WERI-Rb-1 (cell line): ENCODE data around the gene WDR49.

Experiments
- DNase-seq: peaks from one replicate; pipeline ENCODE4 v3.0.0-alpha.2; 2020
- H3K27ac ChIP-seq: fragments of 250-450 bp; sonication (Bioruptor Pico); 2 replicates; pipeline ENCODE4 v1.5.1; 2020; ENCODE audit warnings: mild to moderate bottlenecking, moderate library complexity
- H3K27me3 ChIP-seq: fragments of 250-450 bp; sonication (Bioruptor Pico); 2 replicates; pipeline ENCODE4 v1.5.1; 2021; ENCODE audit warnings: mild to moderate bottlenecking, low read depth, moderate library complexity; ENCODE audit not compliant: insufficient read depth, severe bottlenecking
- H3K36me3 ChIP-seq: fragments of 250-450 bp; sonication (Bioruptor Pico); 2 replicates; pipeline ENCODE4 v1.5.1; 2020; ENCODE audit warnings: mild to moderate bottlenecking, moderate library complexity
- H3K4me3 ChIP-seq: 2 replicates; pipeline ENCODE4 v1.5.1; 2011; ENCODE audit warnings: low read depth, mild to moderate bottlenecking, control low read depth, low read length
- H3K9me3 ChIP-seq: fragments of 250-450 bp; sonication (Bioruptor Pico); 2 replicates; pipeline ENCODE4 v1.5.1; 2021; ENCODE audit warnings: mild to moderate bottlenecking, moderate library complexity; ENCODE audit not compliant: severe bottlenecking
- CTCF ChIP-seq: IDR thresholded peaks from 2 replicates; pipeline ENCODE4 v1.5.1; 2011; ENCODE audit warnings: low read depth, mild to moderate bottlenecking, control low read depth, inconsistent platforms, low read length

WDR49 gene

GRCh38 chr3:167451282-167451681, 202.5 kb downstream of the WDR49 start:
- H3K27ac ChIP-seq, result no peak overlapping the region
- H3K36me3 ChIP-seq, result no peaks in the 10 kb centered on the region
- no peak for DNase-seq
- TF ChIP-seq CTCF, result no peak
- no peaks in the 10 kb centered on the region for H3K9me3 ChIP-seq
- H3K27me3 ChIP-seq, result no peaks in the 10 kb centered on the region
- H3K4me3 ChIP-seq, result no peak overlapping the region

GRCh38 chr3:167450675-167451074, 203.1 kb downstream of the WDR49 start:
- H3K27me3 ChIP-seq, result no peaks in the 10 kb centered on the region
- no peak overlapping the region for H3K27ac ChIP-seq
- no peaks in the 10 kb centered on the region for H3K9me3 ChIP-seq
- no peak overlapping the region for H3K4me3 ChIP-seq
- no peak for DNase-seq
- TF ChIP-seq CTCF, result no peak
- H3K36me3 ChIP-seq, result no peaks in the 10 kb centered on the region

- no peaks in the 10 kb centered on the region for H3K27me3 ChIP-seq
- H3K36me3 ChIP-seq, result no peaks in the 10 kb centered on the region
- no peak overlapping the region for H3K27ac ChIP-seq
- DNase-seq, result no peak
- no peak overlapping the region for H3K4me3 ChIP-seq
- TF ChIP-seq CTCF, result no peak
- H3K9me3 ChIP-seq, result no peaks in the 10 kb centered on the region
Measured at GRCh38 chr3:167450195-167450594, 203.5 kb downstream of the WDR49 start.

GRCh38 chr3:167445491-167445890, 208.3 kb downstream of the WDR49 start:
- Histone ChIP-seq H3K36me3 (no peaks in the 10 kb centered on the region), H3K27me3 (no peaks in the 10 kb centered on the region), H3K27ac (no peak overlapping the region), H3K4me3 (no peak overlapping the region), H3K9me3 (no peaks in the 10 kb centered on the region)
- no peak for TF ChIP-seq CTCF
- no peak for DNase-seq

GRCh38 chr3:167441256-167441655, 212.5 kb downstream of the WDR49 start:
- Histone ChIP-seq H3K27ac (no peak overlapping the region), H3K9me3 (no peaks in the 10 kb centered on the region), H3K27me3 (no peaks in the 10 kb centered on the region), H3K4me3 (no peak overlapping the region), H3K36me3 (no peaks in the 10 kb centered on the region)
- no peak for DNase-seq
- no peak for TF ChIP-seq CTCF

GRCh38 chr3:167437428-167438139, 216.2 kb downstream of the WDR49 start:
- no peak for DNase-seq
- Histone ChIP-seq H3K36me3 (no peaks in the 10 kb centered on the region), H3K27me3 (no peaks in the 10 kb centered on the region), H3K9me3 (no peaks in the 10 kb centered on the region), H3K4me3 (no peak overlapping the region), H3K27ac (no peak overlapping the region)
- no peak for TF ChIP-seq CTCF
